SK-MEL-5 (cell line): ENCODE measurements around the gene WDR93. TPM values are rescaled to one million over a fixed set of nuclear protein-coding genes. Genes with fewer than 3 reads are reported as not detected.

ENCODE experiments used
- DNase-seq: peaks from one replicate; pipeline ENCODE4 v3.0.0-alpha.2; 2016; ENCODE audit warnings: low read depth, low spot score
- in situ Hi-C: cut with HindIII; loops from 2 replicates; pipeline ENCODE4 v1.10.0; 2016; ENCODE audit warnings: low sequenced_read_pairs, high pct_unique_total_duplicates, low pct_unique_long_range_greater_than_20kb
- small RNA-seq, 2 experiments: library from RNA; depleted of rRNA; stranded (forward); fragments of <200 nt; gene quantifications; one replicate each; pipeline ENCODE3, GENCODE V24; 2014
- total RNA-seq: library from RNA; depleted of rRNA; stranded (reverse); fragments of >200 nt; shearing (Covaris generic); gene quantifications from 2 replicates; pipeline ENCODE4 v1.2.3, GENCODE V29; 2014; rRNA removed

Gene WDR93
- total RNA-seq, 1 experiment from 2014 or later = not detected

- in situ Hi-C loops = no loop called here
- DNase-seq = no peak
Observed at GRCh38 chr15:89790661-89791060, 100.0 kb downstream of the WDR93 start.

DNA sequence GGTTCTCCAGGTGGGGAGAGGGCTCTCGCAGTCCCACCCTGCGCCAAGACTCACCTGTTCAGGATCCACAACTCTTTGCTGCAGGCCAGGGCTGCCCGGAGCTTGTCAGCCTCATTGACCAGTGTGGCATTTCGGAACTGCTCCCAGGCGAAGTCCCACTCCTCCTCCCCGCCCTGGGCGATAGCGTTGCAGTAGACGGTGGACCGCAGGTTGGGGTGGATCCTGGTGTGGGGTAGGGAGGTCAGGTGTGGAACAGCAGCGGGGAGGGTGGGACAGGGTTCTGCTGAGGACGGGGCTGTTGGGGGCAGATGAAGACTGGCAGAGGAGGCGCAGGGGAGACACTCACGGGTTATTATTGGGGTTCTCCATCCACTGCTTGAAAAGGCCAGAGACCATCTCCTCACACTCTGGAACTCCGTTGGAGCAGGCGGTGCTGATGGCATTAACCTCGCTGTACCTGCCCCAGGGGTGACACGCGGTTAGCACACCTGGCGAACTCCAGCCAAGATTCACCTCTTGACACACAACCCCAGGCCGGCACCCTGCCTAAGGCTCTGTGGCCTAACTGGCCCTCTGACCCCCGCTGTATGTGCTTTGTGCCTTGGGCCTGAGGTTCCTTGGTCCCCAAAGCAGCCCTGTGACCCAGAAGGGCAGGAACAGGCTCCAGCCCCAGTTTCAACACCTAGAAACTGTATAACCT lies 101.6 kb downstream of the WDR93 start:
- no peak for DNase-seq
- in situ Hi-C loops = no loop called here

Small RNAs within 50 kb of the gene (small RNA-seq; reads per million reads assigned to genes)
- 0.02 to 0.10 reads per million in 2 experiments for gene RNU6-132P

Other genes with a start within 250 kb of the WDR93 start
- gene RHCG, start 194.2 kb upstream of the WDR93 start, total RNA-seq = 9.4 and 10.4 TPM in 2 replicates
- gene TICRR, start 115.3 kb upstream of the WDR93 start, total RNA-seq = 3.2 and 3.7 TPM in 2 replicates
- gene KIF7, start 35.3 kb upstream of the WDR93 start, total RNA-seq = 2.1 and 2.3 TPM in 2 replicates
- gene PLIN1, start 11.4 kb upstream of the WDR93 start, total RNA-seq = not detected in 2 replicates
- gene PEX11A, start 57 bp upstream of the WDR93 start, total RNA-seq = 11.9 and 12.3 TPM in 2 replicates
- 0.74 and 0.88 TPM in 2 replicates for gene MESP1, start 60.4 kb downstream of the WDR93 start, total RNA-seq
- 0.13 and 0.27 TPM in 2 replicates for gene MESP2, start 85.5 kb downstream of the WDR93 start, total RNA-seq
- not detected in 2 replicates for gene ANPEP, start 124.0 kb downstream of the WDR93 start, total RNA-seq
- gene AP3S2, start 203.2 kb downstream of the WDR93 start, total RNA-seq = 32.3 and 35.1 TPM in 2 replicates
- gene ARPIN, start 222.1 kb downstream of the WDR93 start, total RNA-seq = 3.9 and 4.4 TPM in 2 replicates